ENCODE data around the gene CFAP74. TPM values are rescaled to one million over a fixed set of nuclear protein-coding genes. Genes with fewer than 3 reads are reported as not detected.
A peak's percentile ranks its signal among the peaks of the same experiment; 100 is the strongest.

The CFAP74 gene
- total and polyA plus RNA-seq, 5 donors from 2014 or later = not detected

- peak; percentile 39 to 46 (median 42) for DNase-seq
- Histone ChIP-seq H3K27ac (ENCODE audit: insufficient read depth, low read length, poor library complexity, severe bottlenecking) (no peak overlapping the region), H3K4me1 (ENCODE audit: control insufficient read depth, insufficient read depth, low read length, poor library complexity, severe bottlenecking) (peaks cover 6% of the 10 kb centered on the region), H3K9me3 (ENCODE audit: control insufficient read depth in 2 of 2, low read length in 2 of 2) (no peaks in the 10 kb centered on the region), H3K4me3 (ENCODE audit: low read depth, low read length) (no peak overlapping the region), H3K36me3 (ENCODE audit: control insufficient read depth, insufficient read depth, low read length) (no peaks in the 10 kb centered on the region), H3K27me3 (ENCODE audit: control insufficient read depth, insufficient read depth, low read length) (no peaks in the 10 kb centered on the region)
- Mint-ChIP-seq H3K4me3 (peak overlapping the region in 1 of 4 donors; percentile 63), H3K27ac (no peak overlapping the region), H3K27me3 (no peaks in the 10 kb centered on the region), H3K9me3 (peaks cover 0 to 1% (median 0%) of the 10 kb centered on the region in 7 donors), H3K4me1 (peaks cover 0 to 10% (median 2%) of the 10 kb centered on the region in 4 donors), H3K36me3 (no peaks in the 10 kb centered on the region)
- peak; percentile 77 to 83 for ATAC-seq (ENCODE audit: low read depth in 2 of 2)
Measured at GRCh38 chr1:1943834-1944570, 59.6 kb downstream of the CFAP74 start.

DNA sequence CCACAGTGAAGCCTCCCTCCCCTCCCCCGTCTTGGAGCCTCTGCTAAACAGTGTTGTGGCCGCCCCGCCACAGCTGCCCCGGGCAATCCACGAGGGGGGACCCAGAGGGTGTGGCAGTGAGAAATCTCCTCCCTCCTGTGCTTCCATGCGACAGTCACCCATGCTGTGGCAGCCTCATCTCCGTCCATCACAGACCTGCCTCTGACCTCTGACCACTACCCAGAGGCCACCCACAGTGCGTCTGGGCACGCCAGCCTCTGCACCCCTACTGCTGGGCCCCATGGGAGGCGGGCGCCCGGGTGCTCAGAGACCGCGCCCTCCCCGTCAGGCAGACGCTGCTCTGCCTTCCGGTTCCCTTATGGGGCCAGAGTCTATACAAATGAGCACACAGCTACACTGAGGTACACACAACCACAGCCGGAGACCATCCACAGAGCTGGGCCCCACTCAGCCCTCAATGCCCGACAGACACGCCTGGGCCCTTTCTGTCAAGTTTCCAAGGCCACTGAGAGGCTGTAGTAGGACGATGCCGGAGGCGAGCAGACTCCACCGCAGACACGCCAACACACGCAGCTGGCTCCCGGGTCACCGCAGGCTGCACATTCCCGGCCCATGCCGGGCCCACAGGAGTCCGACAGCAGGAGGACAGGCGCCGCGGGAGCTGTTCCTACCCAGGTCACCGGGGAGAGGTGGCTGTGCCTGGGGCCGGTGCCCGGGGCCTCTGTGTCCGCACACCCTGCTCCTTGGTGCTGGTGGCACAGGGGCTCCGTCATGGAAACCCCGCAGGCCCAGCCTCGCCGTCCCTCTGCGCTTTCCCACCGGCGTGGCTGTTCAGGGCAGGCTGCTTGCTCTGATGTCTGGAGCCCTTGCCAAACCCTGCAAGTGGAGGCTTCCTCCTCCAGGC lies 60.6 kb downstream of the CFAP74 start:
- H3K27ac ChIP-seq (ENCODE audit: insufficient read depth, low read length, poor library complexity, severe bottlenecking) = no peak overlapping the region
- Mint-ChIP-seq H3K27me3 (no peaks in the 10 kb centered on the region), H3K27ac (no peak overlapping the region), H3K4me3 (no peak overlapping the region), H3K36me3 (no peaks in the 10 kb centered on the region), H3K4me1 (peaks cover 0 to 10% (median 2%) of the 10 kb centered on the region in 4 donors), H3K9me3 (peaks cover 0 to 1% (median 0%) of the 10 kb centered on the region in 7 donors)
- peaks cover 6% of the 10 kb centered on the region for H3K4me1 ChIP-seq (ENCODE audit: control insufficient read depth, insufficient read depth, low read length, poor library complexity, severe bottlenecking)
- H3K36me3 ChIP-seq (ENCODE audit: control insufficient read depth, insufficient read depth, low read length) = no peaks in the 10 kb centered on the region
- H3K9me3 ChIP-seq (ENCODE audit: control insufficient read depth in 2 of 2, low read length in 2 of 2) = no peaks in the 10 kb centered on the region
- no peak for DNase-seq
- no peak for ATAC-seq (ENCODE audit: low read depth in 2 of 2)
- no peaks in the 10 kb centered on the region for H3K27me3 ChIP-seq (ENCODE audit: control insufficient read depth, insufficient read depth, low read length)
- H3K4me3 ChIP-seq (ENCODE audit: low read depth, low read length) = no peak overlapping the region

DNA sequence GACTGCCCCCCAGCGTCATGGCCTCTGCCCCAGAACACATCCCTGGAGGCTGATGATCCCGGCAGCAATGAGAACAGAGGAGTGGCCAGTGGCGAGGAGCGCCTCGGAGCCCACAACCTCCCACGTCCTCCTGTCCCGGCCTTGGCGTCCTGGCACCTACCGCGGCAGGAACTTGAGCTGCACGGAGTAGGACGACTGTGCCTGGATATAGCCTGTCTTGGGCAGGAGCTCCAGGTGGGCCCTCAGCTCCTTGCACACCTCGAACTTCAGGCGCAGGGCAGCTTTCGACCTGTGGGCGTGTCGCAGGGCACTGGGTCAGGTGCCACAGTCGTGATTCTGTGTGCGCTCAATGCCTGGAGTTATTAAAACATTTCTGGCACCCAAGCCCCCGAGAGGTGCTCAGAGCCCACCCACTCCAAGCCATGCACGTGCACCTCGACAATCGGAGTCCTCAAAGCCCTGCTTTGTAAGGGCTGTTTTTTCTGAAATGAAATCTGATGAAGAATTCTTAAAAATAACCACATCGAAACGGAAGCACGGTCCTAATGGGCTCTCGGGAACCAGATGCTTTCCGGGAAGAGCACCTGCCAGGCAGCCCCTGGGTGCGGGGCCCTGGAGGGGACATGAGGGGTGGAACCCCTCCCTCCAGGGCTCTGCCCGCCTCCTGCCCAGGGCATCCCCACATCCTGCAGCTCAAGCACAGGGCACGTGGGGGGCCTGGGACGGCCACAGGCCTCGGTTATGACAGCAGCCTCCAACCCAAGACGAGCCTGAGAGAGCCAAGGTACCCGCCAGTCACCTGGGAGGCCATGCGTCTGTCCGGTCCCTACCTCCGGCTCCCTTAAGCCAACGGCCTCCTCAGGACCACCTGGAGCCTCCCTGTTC lies 61.5 kb downstream of the CFAP74 start:
- ATAC-seq (ENCODE audit: low read depth in 2 of 2) (no peak), DNase-seq (no peak)
- H3K27ac Mint-ChIP-seq = no peak overlapping the region
- H3K4me3 Mint-ChIP-seq = no peak overlapping the region
- no peaks in the 10 kb centered on the region for H3K27me3 Mint-ChIP-seq
- Histone ChIP-seq H3K4me1 (ENCODE audit: control insufficient read depth, insufficient read depth, low read length, poor library complexity, severe bottlenecking) (peaks cover 6% of the 10 kb centered on the region), H3K9me3 (ENCODE audit: control insufficient read depth in 2 of 2, low read length in 2 of 2) (no peaks in the 10 kb centered on the region), H3K27me3 (ENCODE audit: control insufficient read depth, insufficient read depth, low read length) (no peaks in the 10 kb centered on the region), H3K4me3 (ENCODE audit: low read depth, low read length) (no peak overlapping the region), H3K36me3 (ENCODE audit: control insufficient read depth, insufficient read depth, low read length) (no peaks in the 10 kb centered on the region), H3K27ac (ENCODE audit: insufficient read depth, low read length, poor library complexity, severe bottlenecking) (no peak overlapping the region)
- peaks cover 0 to 1% (median 0%) of the 10 kb centered on the region in 7 donors for H3K9me3 Mint-ChIP-seq
- no peaks in the 10 kb centered on the region for H3K36me3 Mint-ChIP-seq
- H3K4me1 Mint-ChIP-seq = peaks cover 0 to 10% (median 2%) of the 10 kb centered on the region in 4 donors

GRCh38 chr1:1941211-1941841 lies 62.3 kb downstream of the CFAP74 start:
- H3K27me3 ChIP-seq (ENCODE audit: control insufficient read depth, insufficient read depth, low read length) = no peaks in the 10 kb centered on the region
- no peak for DNase-seq
- Mint-ChIP-seq H3K9me3 (peaks cover 0 to 1% (median 0%) of the 10 kb centered on the region in 7 donors), H3K27ac (no peak overlapping the region), H3K36me3 (no peaks in the 10 kb centered on the region), H3K4me1 (peaks cover 0 to 10% (median 2%) of the 10 kb centered on the region in 4 donors), H3K4me3 (no peak overlapping the region), H3K27me3 (no peaks in the 10 kb centered on the region)
- peaks cover 6% of the 10 kb centered on the region for H3K4me1 ChIP-seq (ENCODE audit: control insufficient read depth, insufficient read depth, low read length, poor library complexity, severe bottlenecking)
- no peak for ATAC-seq (ENCODE audit: low read depth in 2 of 2)
- H3K36me3 ChIP-seq (ENCODE audit: control insufficient read depth, insufficient read depth, low read length) = no peaks in the 10 kb centered on the region
- no peaks in the 10 kb centered on the region for H3K9me3 ChIP-seq (ENCODE audit: control insufficient read depth in 2 of 2, low read length in 2 of 2)
- H3K27ac ChIP-seq (ENCODE audit: insufficient read depth, low read length, poor library complexity, severe bottlenecking) = no peak overlapping the region
- H3K4me3 ChIP-seq (ENCODE audit: low read depth, low read length) = no peak overlapping the region

- ATAC-seq (ENCODE audit: low read depth in 2 of 2) (no peak), DNase-seq (no peak)
- Mint-ChIP-seq H3K27ac (no peak overlapping the region), H3K36me3 (no peaks in the 10 kb centered on the region), H3K27me3 (no peaks in the 10 kb centered on the region), H3K4me3 (no peak overlapping the region), H3K9me3 (peaks cover 0 to 1% (median 0%) of the 10 kb centered on the region in 7 donors), H3K4me1 (peaks cover 0 to 10% (median 2%) of the 10 kb centered on the region in 4 donors)
- Histone ChIP-seq H3K4me3 (ENCODE audit: low read depth, low read length) (no peak overlapping the region), H3K36me3 (ENCODE audit: control insufficient read depth, insufficient read depth, low read length) (no peaks in the 10 kb centered on the region), H3K27me3 (ENCODE audit: control insufficient read depth, insufficient read depth, low read length) (no peaks in the 10 kb centered on the region), H3K27ac (ENCODE audit: insufficient read depth, low read length, poor library complexity, severe bottlenecking) (no peak overlapping the region), H3K9me3 (ENCODE audit: control insufficient read depth in 2 of 2, low read length in 2 of 2) (no peaks in the 10 kb centered on the region), H3K4me1 (ENCODE audit: control insufficient read depth, insufficient read depth, low read length, poor library complexity, severe bottlenecking) (peaks cover 6% of the 10 kb centered on the region)
Measured at GRCh38 chr1:1940123-1940425, 63.5 kb downstream of the CFAP74 start.

- ATAC-seq (ENCODE audit: low read depth in 2 of 2) (no peak), DNase-seq (no peak)
- Histone ChIP-seq H3K27me3 (ENCODE audit: control insufficient read depth, insufficient read depth, low read length) (no peaks in the 10 kb centered on the region), H3K4me3 (ENCODE audit: low read depth, low read length) (no peak overlapping the region), H3K36me3 (ENCODE audit: control insufficient read depth, insufficient read depth, low read length) (no peaks in the 10 kb centered on the region), H3K4me1 (ENCODE audit: control insufficient read depth, insufficient read depth, low read length, poor library complexity, severe bottlenecking) (peaks cover 6% of the 10 kb centered on the region), H3K27ac (ENCODE audit: insufficient read depth, low read length, poor library complexity, severe bottlenecking) (no peak overlapping the region), H3K9me3 (ENCODE audit: control insufficient read depth in 2 of 2, low read length in 2 of 2) (no peaks in the 10 kb centered on the region)
- Mint-ChIP-seq H3K36me3 (no peaks in the 10 kb centered on the region), H3K4me3 (no peak overlapping the region), H3K9me3 (peaks cover 0 to 1% (median 0%) of the 10 kb centered on the region in 7 donors), H3K27me3 (no peaks in the 10 kb centered on the region), H3K4me1 (peaks cover 0 to 9% (median 2%) of the 10 kb centered on the region in 4 donors), H3K27ac (no peak overlapping the region)
Measured at GRCh38 chr1:1939296-1940122, 64.1 kb downstream of the CFAP74 start.
